Measurements from ENCODE around the gene PDZK1IP1.
"Not testable (repeated sequence)": the region's sequence is repeated elsewhere in the genome, so short reads cannot be mapped to it uniquely, and the experiment has no call there.

PDZK1IP1 gene

DNA sequence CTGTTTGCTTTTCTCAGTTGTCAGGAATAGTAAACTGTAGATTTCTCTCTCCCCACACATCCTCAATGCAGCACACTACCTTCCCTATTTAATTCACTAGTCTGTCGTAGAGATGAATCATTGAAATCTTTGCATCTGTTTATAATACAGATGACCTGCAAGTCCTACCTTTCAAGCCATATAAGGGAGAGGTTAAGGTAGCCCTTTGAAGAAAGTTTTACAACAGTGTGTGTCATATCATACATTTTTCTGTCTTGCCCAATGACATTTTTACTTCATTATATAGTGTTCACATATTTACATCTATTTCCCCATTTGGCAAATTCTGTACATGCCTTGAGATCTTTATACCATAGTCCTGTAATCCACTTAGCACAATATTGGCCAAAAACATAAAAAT lies 43.3 kb downstream of the PDZK1IP1 start:
- in situ Hi-C loops (cut with MboI; ENCODE audit: low sequenced_read_pairs), result not testable (repeated sequence)

DNA sequence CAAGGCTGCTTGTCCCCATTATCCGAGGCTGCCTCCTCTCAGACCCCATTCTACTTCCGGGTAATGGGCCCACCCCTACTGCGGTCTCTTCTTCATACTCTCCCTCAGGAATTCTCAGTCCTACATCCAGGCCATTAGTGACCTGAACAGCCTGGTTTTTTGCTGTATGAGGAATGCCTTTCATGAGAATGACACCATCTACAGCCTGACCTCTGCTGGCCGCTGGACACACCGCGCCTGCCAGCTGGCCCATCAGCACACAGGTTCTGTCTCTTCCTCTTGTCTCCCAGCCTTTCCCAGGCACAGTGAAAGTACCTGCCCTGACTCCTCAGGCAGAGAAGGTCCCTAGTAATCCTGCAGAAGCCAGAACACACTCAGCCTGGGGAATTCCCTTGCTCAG lies 46.2 kb downstream of the PDZK1IP1 start:
- in situ Hi-C loops (cut with MboI; ENCODE audit: low sequenced_read_pairs), result not testable (repeated sequence)

DNA sequence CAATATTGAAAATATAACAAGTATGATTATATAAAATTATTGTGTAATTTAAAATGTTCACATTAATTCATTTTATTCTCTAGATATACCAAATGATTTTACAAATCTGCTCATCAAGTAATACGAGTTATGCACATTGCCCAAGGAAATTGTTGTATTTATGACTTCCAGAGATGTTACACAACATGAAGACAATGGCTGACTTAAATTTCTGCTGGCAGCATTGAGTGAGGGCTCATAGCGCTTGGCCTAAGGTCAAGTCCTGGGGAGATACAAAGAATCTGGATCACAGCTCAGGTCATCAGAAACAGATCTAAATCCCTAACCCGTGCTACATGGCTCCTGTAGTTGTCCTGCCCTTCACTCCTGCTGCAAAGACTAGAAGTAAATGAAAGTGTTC lies 49.5 kb downstream of the PDZK1IP1 start:
- in situ Hi-C loops (cut with MboI; ENCODE audit: low sequenced_read_pairs), result not testable (repeated sequence)

DNA sequence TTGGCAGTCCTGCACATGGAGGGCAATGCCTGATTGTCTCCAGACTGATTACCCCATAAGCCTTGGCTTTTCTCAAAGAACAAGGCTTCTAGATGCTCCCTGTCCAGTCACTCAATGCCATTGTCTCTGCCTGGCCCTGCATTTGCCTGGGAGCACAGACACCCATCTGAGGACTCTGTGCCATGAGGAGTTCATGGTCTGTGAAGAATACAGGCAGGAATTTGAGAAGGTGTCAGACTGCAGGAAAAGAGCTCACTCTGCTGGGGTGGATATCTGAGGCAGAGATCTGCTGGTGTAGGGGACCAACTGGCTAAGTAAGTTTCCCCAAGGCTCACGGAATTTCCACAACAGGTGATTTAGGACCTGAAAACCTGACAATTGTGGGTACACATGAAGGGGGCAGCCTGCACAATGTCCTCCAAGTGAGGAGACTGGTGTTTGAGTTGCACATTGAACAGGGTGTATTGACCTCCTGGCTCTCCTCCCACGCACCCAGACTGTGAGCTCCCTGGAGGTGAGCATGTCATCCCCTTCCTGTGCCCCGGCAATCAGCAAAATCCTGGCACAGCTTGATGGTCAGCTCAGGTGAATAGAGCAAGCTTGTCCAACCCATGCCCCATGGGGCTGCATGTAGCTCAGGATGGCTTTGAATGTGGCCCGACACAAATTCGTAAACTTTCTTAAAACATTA lies 51.8 kb downstream of the PDZK1IP1 start:
- in situ Hi-C loops (cut with MboI; ENCODE audit: low sequenced_read_pairs), result no loop called here

DNA sequence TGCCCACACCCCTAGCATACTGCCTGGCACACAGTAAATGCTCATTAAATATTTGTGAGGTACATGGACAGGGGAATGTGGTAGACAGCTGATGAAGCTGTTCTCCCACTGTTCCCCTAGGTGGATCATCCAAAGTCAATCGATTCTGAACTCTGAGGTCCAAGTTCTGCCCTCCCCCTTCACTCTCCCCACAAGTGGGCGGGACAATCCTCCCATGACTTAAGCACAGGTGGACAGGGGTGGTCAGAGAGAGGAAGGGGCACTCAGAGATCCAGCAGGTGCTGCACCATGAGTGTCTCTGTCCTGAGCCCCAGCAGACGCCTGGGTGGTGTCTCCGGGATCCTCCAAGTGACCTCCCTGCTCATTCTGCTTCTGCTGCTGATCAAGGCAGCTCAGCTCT lies 52.6 kb downstream of the PDZK1IP1 start, which contains the start of gene CYP4A22:
Gene CYP4A22 (plus strand): TSS at position 244 of the 400 bp plus-strand sequence. CDS start 45 bp downstream, at position 289.
- in situ Hi-C loops (cut with MboI; ENCODE audit: low sequenced_read_pairs), result no loop called here
